Embryonic facial prominence (tissue), 1 donor: Measurements from ENCODE around the gene IQSEC3.

Experiments used
- DNase-seq: peaks from one replicate; pipeline ENCODE4 v3.0.0-alpha.2; 2016; ENCODE audit errors: extremely low spot score

IQSEC3 gene

DNA sequence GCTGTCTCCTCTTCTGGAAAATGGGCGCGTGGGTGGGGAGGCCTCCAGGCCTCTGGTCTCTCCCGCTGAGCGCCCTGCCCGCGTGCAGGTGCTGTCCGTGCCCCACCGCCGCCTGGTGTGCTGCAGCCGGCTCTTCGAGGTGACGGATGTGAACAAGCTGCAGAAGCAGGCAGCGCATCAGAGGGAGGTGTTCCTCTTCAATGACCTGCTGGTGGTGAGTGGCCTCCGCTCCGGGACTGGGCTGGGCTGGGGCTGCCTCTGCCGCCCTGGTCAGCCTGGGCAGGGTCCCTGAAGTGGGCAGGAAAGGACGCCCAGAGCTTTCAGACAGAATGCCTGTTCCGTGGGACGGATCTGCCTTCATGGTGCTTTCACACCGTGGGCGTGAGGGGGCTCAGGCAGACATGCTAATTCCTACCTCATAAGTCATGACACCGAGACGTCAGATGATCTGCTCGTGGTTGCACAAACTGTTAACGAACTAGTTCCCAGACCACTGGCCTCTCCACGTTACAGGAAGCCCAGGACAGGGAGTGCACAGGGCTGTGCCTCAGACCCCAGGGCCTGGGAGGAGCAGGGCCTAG lies 96.9 kb downstream of the IQSEC3 start:
- DNase-seq = no peak

DNA sequence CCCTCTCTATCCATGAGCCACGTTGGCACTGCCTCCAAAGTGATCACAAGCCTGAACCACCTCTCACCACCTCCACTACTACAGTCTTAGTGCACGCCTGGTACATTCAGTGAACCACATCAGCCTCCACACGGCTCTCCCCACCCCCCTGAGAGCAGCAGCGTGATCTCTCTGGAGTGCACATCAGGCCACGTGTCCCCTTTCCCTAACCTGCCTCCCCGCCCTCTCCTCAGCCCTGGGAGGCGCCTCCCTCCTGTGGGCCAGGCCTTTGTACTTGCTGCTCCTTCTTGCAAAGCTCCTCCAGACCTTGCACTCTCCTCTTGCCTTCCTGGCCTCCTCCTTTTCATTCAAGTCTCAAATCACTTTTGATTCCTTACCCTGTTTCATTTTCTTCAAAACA lies 97.6 kb downstream of the IQSEC3 start:
- DNase-seq = no peak

DNA sequence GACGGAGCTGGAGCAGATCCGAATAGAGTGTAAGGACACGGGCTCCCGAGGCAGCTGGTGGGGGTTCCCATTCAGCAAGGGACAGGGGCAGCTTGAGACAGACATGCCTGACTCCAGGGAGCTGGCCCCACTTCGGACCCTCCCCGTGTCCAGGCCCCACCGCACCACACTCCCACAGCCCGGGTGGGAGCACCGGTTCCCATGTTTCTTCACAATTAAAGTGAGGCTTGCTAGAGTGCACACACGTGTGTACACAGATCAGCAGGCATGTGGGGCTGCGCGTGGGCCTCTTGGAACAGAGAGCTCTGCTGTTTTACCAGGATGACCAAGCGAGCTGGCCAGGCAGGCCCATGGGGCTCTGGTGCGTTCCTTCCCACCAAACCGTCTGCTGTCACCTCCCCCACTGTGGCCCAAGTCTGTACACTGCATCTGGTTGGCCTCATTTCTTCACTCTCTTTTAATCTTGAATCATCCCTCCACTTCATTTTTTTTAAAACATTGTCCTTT lies 99.3 kb downstream of the IQSEC3 start:
- no peak for DNase-seq

DNA sequence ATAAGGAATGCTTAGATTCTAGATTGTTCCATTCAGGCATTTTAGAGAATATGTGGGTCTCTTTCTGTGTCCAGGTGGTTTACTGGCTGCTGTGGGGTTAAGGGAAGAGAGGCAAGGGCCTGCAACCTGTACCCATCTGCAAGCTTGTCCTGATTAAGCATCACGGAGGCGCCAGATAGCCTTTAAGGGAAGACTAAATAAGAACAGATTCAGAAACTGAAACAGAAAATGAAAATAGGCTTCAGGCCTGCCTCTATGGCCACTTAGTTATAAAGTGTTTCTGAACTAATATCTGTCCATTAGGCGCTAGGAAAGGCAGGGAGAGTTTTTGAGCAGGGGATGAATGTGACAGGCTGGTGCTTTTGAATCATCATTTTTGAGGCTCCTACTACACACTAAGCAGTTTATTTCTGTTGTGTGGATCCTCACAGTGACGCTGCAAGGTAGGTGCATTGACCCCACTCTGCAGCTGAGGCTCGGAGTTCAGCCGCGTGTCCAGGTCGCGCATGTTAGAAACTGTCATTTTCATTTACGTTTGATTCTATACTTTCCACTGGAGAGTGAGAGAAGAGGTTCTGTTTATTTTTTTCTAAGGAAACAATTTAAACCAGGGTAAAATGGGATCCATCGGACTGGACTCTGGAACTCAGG lies 100.0 kb downstream of the IQSEC3 start:
- DNase-seq = no peak

DNA sequence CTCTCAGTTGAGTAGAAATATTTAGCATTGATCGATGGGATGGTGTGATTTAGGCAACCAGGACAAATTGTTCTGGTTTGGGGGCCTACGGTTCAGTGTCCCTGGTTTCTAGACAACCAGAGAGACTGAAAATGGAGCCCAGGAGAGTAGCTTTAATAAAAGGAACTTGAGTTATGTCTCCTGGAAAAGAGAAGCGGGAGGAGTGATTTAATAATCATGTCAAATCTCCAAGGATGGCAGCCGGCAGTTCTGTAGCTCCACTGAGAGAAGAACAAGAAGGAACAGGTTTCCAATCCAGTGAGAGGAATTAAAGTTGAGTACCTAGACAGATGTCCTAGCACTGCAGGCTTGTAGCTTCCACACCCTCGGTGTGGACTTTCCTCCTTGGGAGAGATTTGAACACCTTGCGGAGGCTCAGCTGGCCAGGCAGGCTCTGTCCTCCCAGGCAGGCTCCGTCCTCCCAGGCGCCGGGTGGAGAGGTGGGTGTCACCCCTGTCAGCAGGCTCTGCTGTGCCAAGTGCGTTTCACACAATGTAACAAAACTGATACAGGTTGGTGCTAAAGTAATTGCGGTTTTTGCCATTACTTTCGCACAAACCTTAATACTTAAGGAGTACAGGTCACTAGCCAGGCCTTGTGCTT lies 101.5 kb downstream of the IQSEC3 start:
- no peak for DNase-seq

DNA sequence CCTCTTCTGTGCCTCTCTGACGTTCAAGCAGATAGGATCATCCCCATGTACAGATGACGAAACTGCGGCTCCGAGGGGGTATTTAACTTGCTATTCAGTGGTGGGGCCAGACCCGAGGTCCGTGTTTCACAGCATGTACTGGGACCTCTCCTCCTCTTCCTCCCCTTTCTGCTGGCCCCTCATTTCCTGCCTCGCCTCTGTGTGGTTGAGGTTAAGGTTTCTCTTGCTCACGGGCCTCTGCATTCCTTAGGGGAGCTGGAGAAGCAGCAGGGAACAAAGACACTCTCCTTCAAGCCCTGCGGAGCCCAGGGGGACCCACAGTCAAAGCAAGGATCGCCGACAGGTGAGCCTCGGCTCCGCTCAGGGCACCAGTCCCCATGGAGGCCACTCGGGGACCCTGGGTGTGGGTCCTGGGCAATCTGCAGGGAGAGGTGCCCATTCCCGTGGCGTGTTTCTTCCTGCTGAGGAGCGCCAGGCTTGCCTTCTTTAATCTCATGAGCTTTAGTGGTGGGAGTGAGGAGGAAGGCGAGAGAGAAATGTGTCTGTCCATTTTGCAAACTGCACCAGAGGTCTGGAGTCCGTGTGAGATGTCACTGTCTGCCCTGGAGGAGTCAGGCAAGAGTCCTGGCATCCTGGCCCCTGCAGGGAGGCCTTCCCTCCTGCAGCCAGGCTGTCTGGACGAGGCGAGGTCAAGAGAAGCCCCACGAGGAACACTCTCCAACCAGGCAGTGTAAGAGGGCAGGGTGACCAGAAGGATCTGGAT lies 102.4 kb downstream of the IQSEC3 start:
- peak; percentile 42 for DNase-seq

DNA sequence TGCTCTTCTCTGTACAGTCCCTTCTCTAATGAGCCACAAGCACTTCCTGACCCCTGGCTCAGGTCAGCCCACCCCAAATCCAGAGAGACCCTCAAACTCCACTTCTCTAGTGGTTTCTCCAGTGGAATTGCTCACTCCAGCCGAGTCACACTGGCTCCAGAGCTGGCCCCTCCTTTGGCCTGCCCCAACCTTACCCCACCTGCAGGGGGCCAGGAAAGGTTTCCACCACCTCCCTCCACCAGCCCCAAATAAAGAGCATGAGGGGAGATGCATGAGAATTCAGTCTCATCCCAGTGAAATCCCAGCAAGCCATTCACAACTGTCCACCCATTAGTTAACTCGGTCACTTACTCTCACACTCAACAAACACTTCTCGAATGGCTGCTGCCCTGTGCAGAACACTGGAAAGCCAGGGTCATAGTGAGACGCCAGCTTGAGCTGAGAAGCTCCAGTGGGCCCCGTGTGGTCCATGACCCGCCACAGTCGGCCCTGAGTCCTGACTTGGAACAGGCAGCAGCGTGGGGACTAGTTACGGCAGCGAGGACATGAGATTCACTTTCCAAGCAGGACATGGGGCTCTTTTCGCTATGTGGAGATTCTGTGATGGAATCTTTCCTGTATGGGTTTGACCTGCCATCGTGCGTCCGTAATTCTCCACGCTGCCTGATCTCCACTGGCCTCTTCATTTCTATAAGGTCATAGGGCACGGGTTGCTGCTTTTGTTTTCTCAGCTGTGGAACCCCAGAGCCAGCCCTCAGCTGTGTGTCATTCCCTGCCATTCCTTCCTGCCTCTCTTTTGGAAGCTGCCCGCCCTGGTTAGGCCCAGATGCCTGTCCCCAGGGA lies 103.2 kb downstream of the IQSEC3 start:
- DNase-seq = no peak

DNA sequence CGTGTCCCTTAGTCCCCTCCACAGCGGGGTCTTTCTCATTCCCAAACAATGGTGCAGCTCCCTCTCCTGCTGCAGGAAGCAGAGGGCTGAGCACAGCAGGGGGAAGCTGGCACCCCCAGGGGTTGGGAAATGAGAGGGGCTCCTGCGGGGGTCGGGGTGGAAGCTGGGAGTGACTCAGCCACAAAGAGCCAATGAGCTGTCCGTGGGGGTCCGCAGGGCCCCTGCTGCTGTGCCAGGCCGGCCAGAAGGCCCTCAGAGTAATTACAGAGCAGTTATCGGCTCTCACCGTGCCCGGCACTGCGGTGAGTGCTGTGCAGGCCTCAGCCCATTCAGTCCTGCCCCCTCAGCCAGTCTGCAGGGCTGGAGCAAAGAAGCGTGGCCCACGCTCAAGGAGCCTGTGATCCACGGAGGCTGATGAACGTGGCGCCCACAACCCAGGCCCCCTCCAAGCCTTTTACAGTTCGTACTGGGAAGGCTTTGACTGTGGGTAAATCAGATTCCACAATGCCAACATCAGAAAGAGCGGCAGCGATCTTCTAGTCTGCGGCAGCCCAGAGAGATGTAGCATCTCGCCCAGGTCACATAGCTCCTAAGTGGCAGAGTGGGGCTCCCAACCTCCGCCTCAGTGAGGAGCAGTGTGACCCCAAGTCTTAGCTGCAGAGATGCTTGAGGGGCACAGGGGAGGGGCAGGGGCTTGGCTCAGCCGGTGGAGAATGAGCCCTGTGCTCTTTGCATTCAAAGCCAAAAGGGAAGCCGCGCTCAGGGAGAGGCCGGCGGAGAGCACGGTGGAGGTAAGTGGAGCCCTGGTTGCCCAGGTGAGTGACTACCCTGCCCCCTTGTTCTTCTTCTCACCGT lies 104.0 kb downstream of the IQSEC3 start:
- DNase-seq = no peak

DNA sequence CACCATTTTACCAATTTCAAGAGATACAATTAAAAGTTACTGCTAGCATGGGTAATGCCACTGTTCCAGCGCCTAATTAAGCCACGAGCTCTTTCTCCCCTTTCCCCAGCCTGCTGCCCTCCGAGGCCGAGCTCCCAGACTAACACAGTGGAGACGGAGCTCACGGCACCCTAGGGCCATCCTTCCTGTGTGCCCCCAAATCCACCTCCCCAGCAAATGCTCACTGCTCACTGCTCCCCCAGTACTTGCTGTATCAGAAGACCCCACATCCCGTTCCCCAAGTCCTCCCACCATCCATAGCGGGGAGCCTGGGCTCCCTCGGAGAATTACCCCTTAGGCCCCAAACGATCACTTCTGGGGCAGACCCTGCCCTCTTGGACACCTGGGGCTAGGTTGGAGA lies 104.7 kb downstream of the IQSEC3 start:
- DNase-seq = no peak

DNA sequence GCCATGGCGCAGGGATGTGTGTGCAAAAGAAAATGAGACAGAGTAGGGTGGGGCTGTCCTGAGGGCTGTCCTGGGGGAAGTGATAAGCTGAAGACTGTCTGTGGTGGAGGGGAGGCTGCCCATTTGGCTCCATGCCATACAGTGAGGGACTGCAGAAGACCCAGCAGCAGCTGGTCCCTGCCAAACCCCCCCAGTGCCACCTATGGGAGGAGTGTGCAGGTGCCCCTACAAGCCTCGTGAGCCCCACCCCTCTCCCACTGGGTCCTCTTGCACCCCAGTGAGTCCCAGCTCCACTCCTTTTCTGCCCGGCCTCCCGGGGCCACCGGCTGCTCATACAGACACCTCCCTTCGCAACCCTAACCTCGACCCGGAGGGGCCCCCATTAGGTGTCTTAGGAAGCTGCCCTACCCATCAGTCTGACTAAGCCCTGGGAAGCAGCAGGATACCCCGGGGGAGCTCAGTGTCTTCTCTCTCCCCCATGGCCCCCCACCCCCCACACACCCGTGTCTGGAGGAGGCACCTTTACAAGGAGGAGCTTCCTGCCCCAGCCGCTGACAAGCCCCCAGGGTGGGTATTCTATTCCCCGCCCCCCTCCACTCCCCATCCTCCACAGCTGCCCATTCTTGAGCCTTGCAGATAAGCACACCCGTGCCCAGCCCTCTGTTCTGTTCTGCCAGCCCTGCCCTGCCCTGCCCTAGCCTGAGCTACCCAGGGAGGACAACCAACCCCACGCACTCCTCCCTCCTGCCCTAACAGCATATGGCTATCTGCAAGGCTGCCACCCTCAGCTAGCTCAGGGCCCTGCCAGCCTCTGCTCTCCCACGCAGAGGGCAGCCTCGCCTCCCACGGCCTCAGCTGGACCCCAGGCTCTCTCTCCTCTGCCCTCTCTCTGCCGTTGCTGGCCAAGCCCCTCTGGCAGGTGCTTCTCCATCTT lies 105.4 kb downstream of the IQSEC3 start:
- DNase-seq = no peak

DNA sequence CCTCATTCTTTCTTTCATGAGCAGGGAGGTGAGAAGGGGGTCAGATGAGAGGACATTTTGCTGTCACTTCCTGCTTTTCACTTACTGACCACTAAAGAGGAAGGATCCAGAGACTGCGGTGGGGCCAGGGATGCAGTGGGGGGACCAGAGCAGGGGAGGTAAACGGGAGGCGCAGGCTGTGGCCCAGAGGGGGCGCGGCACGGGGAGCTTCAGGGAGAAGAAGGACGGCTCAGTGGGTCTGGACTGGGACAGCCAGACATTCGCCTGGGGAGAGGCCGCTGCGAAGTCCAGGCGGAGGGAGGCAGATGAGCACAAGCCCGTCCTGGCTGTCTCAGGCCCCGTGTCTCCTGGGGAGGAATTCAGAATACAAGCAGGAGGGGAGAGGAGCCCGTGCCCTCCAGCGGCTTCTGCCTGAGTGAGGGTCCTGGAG lies 106.2 kb downstream of the IQSEC3 start:
- no peak for DNase-seq

DNA sequence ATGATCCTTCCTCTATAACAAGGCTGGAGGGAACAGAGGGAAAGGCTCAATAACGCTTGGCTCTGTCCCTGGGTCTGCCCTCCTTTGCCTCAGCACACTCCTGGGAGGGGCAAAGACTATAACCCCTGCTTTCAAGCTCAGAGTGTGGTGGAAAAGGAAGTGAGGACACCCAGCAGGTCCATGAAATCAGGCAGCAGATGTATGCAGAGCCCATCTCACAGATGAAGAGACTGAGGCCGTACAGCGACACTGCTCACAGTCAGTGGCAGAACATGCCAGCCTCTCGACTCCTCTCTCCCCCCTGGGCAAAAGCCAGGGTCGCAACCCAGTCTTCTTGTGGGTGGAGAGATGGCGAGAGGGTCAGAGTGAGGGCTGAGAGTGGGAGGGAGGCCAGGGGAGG lies 107.6 kb downstream of the IQSEC3 start:
- no peak for DNase-seq

DNA sequence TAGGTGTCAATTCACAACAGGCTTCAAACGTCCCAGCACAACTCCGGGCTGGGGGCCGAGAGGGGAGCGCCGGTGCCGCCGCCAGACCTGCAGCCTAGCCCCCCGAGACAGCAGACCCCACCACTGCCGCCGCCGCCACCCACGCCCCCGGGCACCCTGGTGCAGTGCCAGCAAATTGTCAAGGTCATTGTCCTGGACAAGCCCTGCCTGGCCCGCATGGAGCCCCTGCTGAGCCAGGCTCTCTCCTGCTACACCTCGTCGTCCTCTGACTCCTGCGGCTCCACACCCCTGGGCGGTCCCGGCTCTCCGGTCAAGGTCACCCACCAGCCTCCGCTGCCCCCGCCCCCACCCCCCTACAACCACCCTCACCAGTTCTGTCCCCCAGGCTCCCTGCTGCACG lies 108.0 kb downstream of the IQSEC3 start:
- no peak for DNase-seq

DNA sequence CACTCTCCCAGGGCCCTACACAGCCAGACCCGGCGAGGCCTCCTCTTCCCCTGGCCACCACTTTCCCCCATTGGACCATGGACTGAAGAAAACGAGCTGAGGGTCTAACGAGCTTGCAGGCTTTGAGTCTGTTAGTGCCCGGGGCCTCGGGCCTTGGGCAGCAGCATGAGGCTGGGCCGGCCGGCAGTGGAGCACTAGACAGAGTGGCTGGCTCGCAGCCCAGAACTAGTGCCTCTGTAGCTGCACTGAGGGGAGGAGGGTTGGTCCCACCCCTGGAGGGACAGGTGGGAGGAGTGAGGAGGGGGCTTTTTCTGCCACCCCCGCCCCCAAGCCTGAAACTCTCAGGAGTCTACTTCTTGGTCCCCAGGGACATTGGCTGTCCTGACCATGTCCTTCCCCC lies 108.7 kb downstream of the IQSEC3 start:
- DNase-seq = no peak

DNA sequence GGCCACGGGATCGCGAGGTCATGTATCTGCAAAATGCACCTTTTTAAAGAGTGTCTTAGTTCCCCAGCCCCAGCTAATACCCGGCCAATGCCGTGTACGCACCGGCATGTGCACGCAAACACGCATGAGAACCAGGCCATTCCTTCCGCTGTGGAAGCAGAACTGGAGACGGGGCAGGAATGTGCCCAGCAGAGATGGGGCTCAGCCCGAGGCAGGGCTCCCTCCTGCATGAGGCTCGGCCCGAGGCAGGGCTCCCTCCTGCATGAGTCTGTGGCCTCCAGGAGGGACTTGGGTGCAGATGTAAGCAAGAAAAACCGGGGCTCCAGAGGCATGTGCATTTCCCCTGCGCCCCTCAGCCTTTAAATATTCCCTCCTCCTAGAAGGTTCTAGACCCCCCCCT lies 109.2 kb downstream of the IQSEC3 start:
- no peak for DNase-seq

DNA sequence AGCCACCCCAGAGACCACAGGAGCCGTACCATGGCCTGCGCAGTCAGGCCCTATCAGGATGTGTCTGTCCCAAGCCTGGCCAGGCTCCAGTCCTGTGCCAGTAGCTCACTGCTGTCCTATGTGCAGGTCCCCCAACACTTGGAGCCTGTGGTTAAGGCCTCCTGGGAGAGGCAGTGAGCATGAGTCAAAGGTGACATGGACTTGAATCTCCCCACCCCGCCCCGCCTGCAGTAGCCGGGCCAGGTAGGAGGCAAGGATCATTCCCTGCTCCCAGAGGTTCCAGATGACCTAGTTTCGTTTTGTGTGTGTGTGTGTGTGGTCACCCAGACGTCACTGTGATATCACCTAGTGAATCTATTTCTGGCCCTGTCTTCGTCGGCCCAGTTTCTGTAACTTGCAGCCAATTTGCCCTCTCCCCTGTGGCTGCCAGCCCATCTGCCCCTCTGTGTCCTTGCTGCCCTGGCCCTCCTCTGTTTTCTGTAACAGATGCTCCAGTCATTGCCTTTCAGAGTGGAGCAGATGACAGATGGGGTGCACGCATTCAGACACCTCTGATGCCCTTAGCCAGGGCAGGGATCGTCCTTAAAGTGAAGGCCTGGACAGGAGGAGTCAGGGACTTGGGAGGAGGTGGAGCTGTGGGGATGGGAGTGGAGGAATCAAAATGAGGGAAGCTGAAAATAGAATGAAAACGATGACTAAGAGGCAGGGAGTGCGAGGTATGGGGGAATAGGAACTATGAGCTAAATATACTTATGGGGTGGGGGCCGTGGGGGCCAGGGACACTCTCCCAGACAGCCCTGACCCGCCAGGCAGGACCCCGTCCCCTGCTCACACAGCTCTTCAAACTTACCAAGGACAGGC lies 110.0 kb downstream of the IQSEC3 start:
- DNase-seq = no peak

DNA sequence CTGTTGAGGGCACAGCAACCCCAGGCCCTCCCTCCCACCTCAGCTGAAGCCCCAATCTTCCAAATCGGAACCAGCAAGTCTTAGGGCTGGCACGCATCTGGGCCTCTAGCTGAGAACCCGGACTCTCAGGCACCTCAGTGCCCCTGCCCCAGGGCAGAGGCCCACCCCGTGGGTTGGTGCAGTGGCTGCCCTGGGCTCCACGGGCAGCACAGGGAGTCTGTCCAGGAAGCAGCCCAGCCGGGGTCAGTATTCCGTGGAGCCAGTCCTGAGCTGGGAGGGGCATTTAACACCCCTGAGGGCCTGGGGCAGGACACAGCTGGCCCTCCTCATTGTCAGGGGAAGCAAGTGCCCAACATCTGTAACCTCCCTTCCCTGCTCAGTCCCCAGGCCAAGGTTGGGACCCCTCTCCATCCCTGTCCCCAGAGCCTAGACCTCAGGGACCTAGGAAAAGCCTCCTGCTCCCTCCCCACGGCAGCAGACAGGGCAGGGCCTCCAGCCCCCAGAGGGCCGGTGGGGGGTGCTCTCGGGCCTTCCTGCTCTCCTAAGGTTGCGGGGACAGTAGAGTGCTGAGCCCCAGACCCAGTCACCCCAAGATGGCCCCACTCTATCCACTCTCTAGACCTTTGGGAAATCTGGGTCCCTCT lies 110.9 kb downstream of the IQSEC3 start:
- no peak for DNase-seq
